ENCODE data around the gene SNAP29. TPM values are rescaled to one million over a fixed set of nuclear protein-coding genes. Genes with fewer than 3 reads are reported as not detected.

The SNAP29 gene
- total RNA-seq, 2 donors from 2014 or later = 23.2 to 29.2 TPM

DNA sequence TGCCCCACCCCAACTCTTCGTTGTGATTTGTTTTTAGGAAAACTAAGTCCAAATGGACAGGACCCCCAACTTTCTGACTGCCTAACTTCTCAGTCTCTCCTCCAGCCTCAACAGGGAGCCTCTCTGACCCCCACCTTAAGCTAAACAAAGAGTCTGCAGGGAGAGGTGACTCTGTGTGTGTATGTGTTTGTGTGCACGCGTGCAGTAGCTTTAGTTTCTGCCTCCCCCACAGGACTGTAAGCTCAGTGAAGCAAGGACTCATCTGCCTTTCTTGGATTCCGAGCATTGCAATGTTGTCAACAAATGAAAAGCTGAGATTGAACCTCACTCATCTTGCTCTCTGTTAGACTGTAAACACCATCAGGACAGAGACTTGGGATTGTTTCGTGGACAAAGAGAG is 7.9 kb downstream of the SNAP29 start:
- Mint-ChIP-seq H3K27ac (peak overlapping the region; percentile 92 to 97), H3K27me3 (no peaks in the 10 kb centered on the region), H3K4me3 (peak overlapping the region; percentile 78), H3K9me3 (no peaks in the 10 kb centered on the region), H3K36me3 (no peaks in the 10 kb centered on the region), H3K4me1 (ENCODE audit: low read depth in 2 of 2) (peaks cover 41 to 46% of the 10 kb centered on the region in 2 donors)
- no peak for DNase-seq (ENCODE audit: low spot score)
- peak in 1 of 2 donors; percentile 20 for ATAC-seq

DNA sequence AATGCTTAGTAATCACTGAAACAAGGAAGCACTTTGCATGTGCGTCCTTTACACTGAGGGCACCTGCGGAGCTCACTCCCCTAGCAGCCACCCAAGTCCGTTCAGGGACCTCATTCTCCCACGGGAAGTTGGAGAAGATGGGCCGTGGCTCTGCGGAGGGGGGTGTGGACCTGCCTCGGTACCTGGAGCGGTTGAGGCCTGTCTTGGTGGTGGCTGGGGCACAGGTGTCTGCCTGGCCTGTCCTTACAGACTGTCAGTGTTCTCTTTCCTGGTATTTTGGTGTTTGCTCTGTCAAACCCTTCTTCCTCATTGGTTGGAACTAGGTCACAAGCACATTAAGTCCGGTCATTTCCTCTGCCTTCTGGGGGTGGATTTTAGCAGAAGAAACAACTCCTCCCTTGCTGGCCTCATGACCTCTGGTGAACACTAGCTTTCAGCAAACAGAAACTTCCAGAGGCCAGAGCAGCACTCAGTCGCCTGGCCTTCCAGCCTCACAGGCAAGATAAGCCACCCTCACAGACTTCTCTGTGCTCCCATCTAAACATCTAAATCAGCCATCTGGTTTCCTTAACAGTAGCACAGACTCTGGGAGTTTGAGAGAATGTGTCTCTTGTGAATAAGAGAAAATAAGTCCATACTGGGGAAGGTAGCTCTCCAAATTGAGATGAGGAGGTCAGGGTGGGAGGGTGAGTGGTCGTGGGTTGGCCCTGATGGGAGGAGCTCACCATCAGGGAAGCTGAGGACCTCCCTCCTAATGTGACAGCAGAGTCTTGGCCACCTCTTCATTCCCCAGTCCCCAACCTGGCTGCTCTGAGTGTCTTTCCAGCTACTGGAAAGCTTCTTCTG is 8.6 kb downstream of the SNAP29 start:
- Mint-ChIP-seq H3K27ac (peak overlapping the region; percentile 92 to 97), H3K4me3 (peak overlapping the region; percentile 78), H3K27me3 (no peaks in the 10 kb centered on the region), H3K9me3 (no peaks in the 10 kb centered on the region), H3K4me1 (ENCODE audit: low read depth in 2 of 2) (peaks cover 36 to 40% of the 10 kb centered on the region in 2 donors), H3K36me3 (no peaks in the 10 kb centered on the region)
- ATAC-seq (peak; percentile 85 to 88), DNase-seq (ENCODE audit: low spot score) (peak; percentile 64)

DNA sequence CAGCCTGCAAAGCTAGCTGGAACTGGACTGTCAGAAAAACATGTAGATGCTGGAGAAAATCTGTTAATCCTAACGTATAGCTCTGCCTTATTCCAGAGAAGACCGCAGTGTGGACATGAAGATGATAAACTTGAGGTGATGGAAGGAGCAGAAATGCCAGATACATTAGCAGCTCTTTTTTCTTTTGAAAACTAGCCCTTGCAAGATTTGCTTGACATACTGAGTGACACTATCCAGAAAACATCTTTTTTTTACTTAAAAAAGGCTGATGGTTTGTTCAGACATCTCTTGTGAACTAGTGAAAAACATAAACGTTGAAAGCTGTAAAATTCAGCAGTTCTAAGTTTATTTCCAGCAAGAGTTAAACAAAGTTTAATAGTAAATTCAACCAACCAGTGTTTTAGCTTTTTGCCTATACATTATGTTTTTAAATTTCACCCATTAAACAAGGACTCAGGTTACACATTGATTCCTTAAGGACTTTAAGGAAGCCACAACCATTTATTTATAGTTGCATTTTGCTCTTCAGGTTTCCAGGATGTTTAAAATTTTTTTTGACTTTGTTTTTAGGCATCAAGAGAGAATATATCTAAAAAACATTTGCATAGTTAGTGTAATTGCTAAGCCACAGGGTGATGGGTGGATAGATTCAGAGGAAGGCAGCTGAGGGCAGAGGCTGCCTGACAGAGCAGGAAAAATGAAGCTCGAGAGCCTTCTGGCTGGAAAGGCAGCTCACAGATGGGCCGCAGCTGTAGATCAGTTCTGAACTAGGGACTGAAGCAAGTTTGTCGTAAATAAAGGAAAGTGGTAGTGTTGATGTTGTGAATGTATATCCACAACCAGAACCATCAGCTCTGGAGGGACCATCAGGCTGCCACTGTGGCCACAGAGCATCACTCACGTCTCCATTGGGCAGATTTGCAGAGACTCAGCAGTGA is 9.5 kb downstream of the SNAP29 start:
- H3K4me1 Mint-ChIP-seq (ENCODE audit: low read depth in 2 of 2) = peaks cover 32 to 37% of the 10 kb centered on the region in 2 donors
- no peaks in the 10 kb centered on the region for H3K36me3 Mint-ChIP-seq
- H3K4me3 Mint-ChIP-seq = no peak overlapping the region
- ATAC-seq (no peak), DNase-seq (ENCODE audit: low spot score) (no peak)
- peak overlapping the region; percentile 92 to 97 for H3K27ac Mint-ChIP-seq
- no peaks in the 10 kb centered on the region for H3K9me3 Mint-ChIP-seq
- no peaks in the 10 kb centered on the region for H3K27me3 Mint-ChIP-seq

- peak overlapping the region in 1 of 2 donors; percentile 97 for H3K27ac Mint-ChIP-seq
- no peaks in the 10 kb centered on the region for H3K36me3 Mint-ChIP-seq
- no peak for ATAC-seq
- H3K4me1 Mint-ChIP-seq (ENCODE audit: low read depth in 2 of 2) = peaks cover 26 to 32% of the 10 kb centered on the region in 2 donors
- H3K27me3 Mint-ChIP-seq = no peaks in the 10 kb centered on the region
- H3K4me3 Mint-ChIP-seq = no peak overlapping the region
- DNase-seq (ENCODE audit: low spot score) = no peak
- H3K9me3 Mint-ChIP-seq = no peaks in the 10 kb centered on the region
Observed at GRCh38 chr22:20869234-20869633, 10.4 kb downstream of the SNAP29 start.

DNA sequence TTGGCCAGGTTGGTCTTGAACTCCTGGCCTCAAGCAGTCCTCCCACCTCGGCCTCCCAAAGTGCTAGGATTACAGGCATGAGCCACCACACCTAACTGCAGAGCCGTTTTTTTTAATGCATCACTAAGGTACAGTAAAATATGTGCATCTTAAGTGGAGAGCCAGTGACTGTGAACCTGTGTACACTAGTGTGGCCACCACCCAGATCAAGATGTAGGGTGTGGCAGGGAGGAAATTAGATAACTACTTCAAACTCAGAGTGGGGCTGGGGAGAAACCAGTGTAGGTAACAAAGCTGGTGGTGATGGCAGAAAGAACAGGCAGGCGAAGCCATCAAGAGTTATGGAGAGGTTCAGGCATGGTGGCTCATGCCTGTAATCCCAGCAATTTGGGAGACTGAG is 14.4 kb downstream of the SNAP29 start:
- Mint-ChIP-seq H3K4me3 (no peak overlapping the region), H3K36me3 (no peaks in the 10 kb centered on the region), H3K9me3 (no peaks in the 10 kb centered on the region), H3K27ac (no peak overlapping the region), H3K4me1 (ENCODE audit: low read depth in 2 of 2) (peaks cover 0 to 12% of the 10 kb centered on the region in 2 donors), H3K27me3 (no peaks in the 10 kb centered on the region)
- ATAC-seq (no peak), DNase-seq (ENCODE audit: low spot score) (no peak)

- Mint-ChIP-seq H3K4me1 (ENCODE audit: low read depth in 2 of 2) (peaks cover 0 to 10% of the 10 kb centered on the region in 2 donors), H3K36me3 (no peaks in the 10 kb centered on the region), H3K9me3 (no peaks in the 10 kb centered on the region), H3K27me3 (no peaks in the 10 kb centered on the region), H3K4me3 (no peak overlapping the region), H3K27ac (no peak overlapping the region)
- ATAC-seq (no peak), DNase-seq (ENCODE audit: low spot score) (no peak)
Observed at GRCh38 chr22:20875296-20875695, 16.5 kb downstream of the SNAP29 start.

DNA sequence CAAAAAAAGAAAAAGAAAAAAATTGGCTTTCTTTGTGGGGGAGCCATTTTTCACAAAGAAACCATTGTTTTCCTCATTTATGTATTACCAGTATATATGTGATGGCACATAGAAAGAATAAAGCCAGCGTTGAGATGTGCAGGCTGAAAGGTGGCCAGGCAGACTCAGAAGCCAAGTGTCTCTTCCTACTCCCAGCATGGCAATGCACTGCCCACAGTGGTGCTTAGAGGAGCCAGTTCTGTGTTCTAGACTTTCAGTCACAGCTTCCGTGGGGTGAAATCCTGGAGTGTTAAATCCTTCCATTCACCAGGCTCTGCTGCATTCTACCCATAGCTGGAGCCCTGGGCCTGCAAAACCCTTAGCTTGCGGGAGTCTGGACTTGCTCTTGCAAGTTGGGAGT is 18.9 kb downstream of the SNAP29 start:
- peaks cover 0 to 10% of the 10 kb centered on the region in 2 donors for H3K4me1 Mint-ChIP-seq (ENCODE audit: low read depth in 2 of 2)
- DNase-seq (ENCODE audit: low spot score) (no peak), ATAC-seq (no peak)
- no peak overlapping the region for H3K27ac Mint-ChIP-seq
- H3K27me3 Mint-ChIP-seq = no peaks in the 10 kb centered on the region
- no peak overlapping the region for H3K4me3 Mint-ChIP-seq
- peaks cover 7% of the 10 kb centered on the region for H3K36me3 Mint-ChIP-seq
- no peaks in the 10 kb centered on the region for H3K9me3 Mint-ChIP-seq

DNA sequence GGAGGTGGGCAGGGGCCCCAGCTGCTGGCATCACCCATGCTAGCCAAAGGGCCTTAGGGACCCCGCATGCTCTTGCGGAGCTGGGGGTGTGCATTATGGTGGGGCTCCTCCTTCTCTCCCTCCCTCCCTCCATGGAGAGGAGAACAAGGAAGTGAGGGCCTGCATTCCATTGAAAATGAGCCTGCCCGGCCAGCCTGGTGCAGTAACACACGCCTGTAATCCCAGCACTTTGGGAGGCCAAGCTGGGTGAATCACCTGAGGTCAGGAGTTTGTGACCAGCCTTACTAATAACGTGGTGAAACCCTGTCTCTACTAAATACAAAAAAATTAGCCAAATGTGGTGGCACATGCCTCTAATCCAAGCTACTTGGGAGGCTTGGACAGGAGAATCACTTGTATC is 22.4 kb downstream of the SNAP29 start:
- H3K4me1 Mint-ChIP-seq (ENCODE audit: low read depth in 2 of 2) = peaks cover 0 to 15% of the 10 kb centered on the region in 2 donors

DNA sequence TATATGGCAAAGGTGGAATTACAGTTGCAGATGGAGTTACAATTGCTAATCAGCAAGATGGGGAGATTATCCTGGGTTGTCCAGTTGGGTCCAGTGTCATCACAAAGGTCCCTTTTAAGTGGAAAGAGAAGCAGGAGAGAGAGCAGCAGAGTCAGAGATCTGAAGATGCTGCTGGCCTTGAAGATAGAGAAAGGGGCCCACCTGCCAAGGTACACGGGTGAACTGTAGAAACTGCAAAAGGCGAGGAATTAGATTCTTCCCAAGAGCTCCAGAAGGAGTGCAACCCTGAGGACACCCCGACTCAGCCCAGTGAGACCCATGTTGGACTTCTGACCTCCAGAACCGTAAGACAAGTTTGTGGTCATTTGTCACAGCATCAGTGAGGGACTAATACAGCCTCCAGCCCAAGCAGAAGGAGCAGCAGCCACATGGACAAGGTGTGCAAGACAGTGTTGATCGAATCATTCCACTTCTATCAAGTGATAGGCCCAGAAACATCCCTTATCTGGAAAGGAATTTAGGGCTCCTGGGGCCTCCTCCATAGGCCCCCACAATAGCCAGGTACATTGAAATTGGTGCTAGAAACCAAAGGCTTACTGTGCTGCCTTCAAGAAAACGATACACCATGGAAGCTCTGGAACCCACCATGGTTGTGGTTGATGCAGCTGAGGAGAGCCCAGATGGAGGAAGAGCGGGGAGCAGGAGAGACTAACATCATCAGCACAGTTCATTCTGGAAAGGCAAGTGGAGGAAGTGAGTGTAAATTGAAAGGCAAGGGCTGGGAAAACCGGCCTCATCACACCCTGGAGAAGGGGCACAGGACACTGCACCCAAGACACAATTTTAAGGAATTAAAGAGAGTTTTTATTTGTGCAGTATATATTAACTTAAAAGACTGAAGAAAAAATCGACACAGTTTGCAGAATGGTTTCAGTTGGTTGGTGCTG is 23.3 kb downstream of the SNAP29 start:
- H3K27ac Mint-ChIP-seq = peak overlapping the region in 1 of 2 donors; percentile 58
- no peak for ATAC-seq
- peaks cover 17% of the 10 kb centered on the region for H3K36me3 Mint-ChIP-seq

More for the DNA sequence above, 22.4 kb downstream of the SNAP29 start:
- ATAC-seq (no peak), DNase-seq (ENCODE audit: low spot score) (no peak)
- H3K27ac Mint-ChIP-seq = no peak overlapping the region
- no peaks in the 10 kb centered on the region for H3K27me3 Mint-ChIP-seq
- no peaks in the 10 kb centered on the region for H3K9me3 Mint-ChIP-seq
- peaks cover 15% of the 10 kb centered on the region for H3K36me3 Mint-ChIP-seq
- H3K4me3 Mint-ChIP-seq = no peak overlapping the region

DNA sequence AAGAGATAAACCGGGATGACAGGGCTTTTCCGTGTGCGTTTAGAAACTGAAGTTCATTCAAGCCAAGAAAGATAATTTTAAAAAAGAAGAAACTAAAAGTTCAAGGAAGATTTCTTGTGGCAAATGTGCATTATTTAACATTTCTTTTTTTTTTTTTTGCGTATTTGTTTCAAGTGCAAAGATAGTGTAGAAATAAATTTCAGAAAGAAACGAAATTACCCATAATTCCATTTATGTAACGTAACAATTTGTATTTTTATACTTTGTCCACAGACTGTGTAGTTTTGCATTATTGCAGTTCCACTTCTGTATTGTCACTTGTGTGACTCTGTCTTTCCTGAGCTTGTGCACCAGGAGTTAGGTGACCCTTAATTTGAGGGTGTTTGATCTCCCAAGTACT is 24.0 kb downstream of the SNAP29 start:
- no peak overlapping the region for H3K27ac Mint-ChIP-seq
- H3K4me3 Mint-ChIP-seq = no peak overlapping the region
- DNase-seq (ENCODE audit: low spot score) = no peak
- H3K9me3 Mint-ChIP-seq = no peaks in the 10 kb centered on the region
- H3K36me3 Mint-ChIP-seq = peaks cover 23% of the 10 kb centered on the region
- ATAC-seq = no peak
- H3K4me1 Mint-ChIP-seq (ENCODE audit: low read depth in 2 of 2) = peaks cover 0 to 15% of the 10 kb centered on the region in 2 donors
- no peaks in the 10 kb centered on the region for H3K27me3 Mint-ChIP-seq

More for the DNA sequence above, 23.3 kb downstream of the SNAP29 start:
- Mint-ChIP-seq H3K4me3 (no peak overlapping the region), H3K4me1 (ENCODE audit: low read depth in 2 of 2) (peaks cover 0 to 15% of the 10 kb centered on the region in 2 donors), H3K27me3 (no peaks in the 10 kb centered on the region), H3K9me3 (no peaks in the 10 kb centered on the region)
- no peak for DNase-seq (ENCODE audit: low spot score)

DNA sequence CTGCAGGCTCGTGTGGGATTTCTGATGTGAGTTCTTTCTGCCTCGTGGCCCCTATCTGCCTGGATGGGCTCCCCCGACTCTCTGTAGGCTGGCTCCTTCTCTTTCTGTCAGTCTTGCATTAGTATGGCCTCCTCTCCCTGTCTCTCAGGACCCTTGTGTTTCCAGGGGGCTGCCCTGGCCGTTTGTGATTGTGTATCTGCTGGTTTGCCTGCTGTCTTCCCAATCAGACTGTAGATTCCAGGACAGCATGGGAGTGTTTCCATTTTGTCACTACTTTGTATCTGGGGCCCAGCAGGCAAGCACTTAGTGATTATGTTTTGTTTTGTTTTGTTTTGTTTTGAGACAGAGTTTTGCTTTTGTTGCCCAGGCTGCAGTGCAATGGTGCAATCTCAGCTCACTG is 25.6 kb downstream of the SNAP29 start:
- Mint-ChIP-seq H3K27ac (peak overlapping the region in 1 of 2 donors; percentile 34), H3K9me3 (no peaks in the 10 kb centered on the region), H3K4me1 (ENCODE audit: low read depth in 2 of 2) (peaks cover 0 to 12% of the 10 kb centered on the region in 2 donors), H3K36me3 (peaks cover 23% of the 10 kb centered on the region), H3K4me3 (no peak overlapping the region), H3K27me3 (no peaks in the 10 kb centered on the region)
- DNase-seq (ENCODE audit: low spot score) (no peak), ATAC-seq (no peak)

DNA sequence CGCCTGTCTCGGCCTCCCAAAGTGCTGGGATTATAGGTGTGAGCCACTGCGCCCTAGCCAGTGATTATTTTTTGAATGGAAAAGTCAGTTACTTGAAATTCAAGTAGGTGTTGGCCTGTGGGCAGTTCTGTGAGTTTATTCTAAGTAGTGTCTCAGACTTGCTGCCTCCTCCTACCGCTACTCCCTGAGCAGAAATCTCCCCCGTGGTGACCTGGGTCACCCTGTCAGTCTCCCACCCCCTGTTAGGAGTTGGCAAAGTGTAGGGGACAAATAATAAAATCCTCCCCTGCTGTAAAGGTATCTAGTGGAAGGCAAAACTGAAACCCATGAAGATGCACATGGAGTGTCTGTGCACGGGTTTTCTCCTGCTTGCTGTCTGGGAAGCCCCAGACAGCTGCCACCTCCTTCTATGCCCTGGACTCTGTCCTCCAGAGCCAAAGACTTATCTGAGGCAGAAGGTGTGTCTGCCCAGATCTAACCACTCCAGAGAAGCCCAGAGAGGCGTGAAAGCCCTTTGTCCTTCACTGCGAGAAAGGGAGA is 26.3 kb downstream of the SNAP29 start:
- H3K4me1 Mint-ChIP-seq (ENCODE audit: low read depth in 2 of 2) = peaks cover 0 to 14% of the 10 kb centered on the region in 2 donors
- H3K27me3 Mint-ChIP-seq = no peaks in the 10 kb centered on the region
- H3K36me3 Mint-ChIP-seq = peaks cover 27% of the 10 kb centered on the region
- no peaks in the 10 kb centered on the region for H3K9me3 Mint-ChIP-seq
- ATAC-seq (peak; percentile 36 to 39), DNase-seq (ENCODE audit: low spot score) (no peak)
- peak overlapping the region in 1 of 2 donors; percentile 78 for H3K27ac Mint-ChIP-seq
- no peak overlapping the region for H3K4me3 Mint-ChIP-seq

Measured in natural killer cell treated with Interleukin-12 subunit alpha and Interleukin-12 subunit beta and Interleukin-15 and Interleukin-18, amount 100 ng/mL, for 72 hours (primary cell).